Fibroblast of villous mesenchyme (primary cell): Measurements from ENCODE around the gene TMEM45A. TPM values are rescaled to one million over a fixed set of nuclear protein-coding genes. Genes with fewer than 3 reads are reported as not detected.
A peak's percentile ranks its signal among the peaks of the same experiment; 100 is the strongest.

ENCODE experiments used
- DNase-seq: peaks from one replicate; pipeline ENCODE4 v3.0.0-alpha.2; 2010; ENCODE audit warnings: low read depth
- H3K4me3 ChIP-seq: 2 replicates; pipeline ENCODE4 v1.5.1; 2011; ENCODE audit warnings: low read depth, mild to moderate bottlenecking, low read length
- CTCF ChIP-seq: IDR thresholded peaks from 2 replicates; pipeline ENCODE4 v1.5.1; 2012; ENCODE audit warnings: low read depth, mild to moderate bottlenecking, low read length; ENCODE audit not compliant: insufficient read depth
- total RNA-seq: library from RNA; depleted of rRNA; stranded (reverse); fragments of >200 nt; gene quantifications from 2 replicates; pipeline ENCODE4 v1.2.3, GENCODE V29; 2012

Gene TMEM45A
- total RNA-seq, 1 donor: 53.1 TPM

- no peak for DNase-seq
- no peak for TF ChIP-seq CTCF
- H3K4me3 ChIP-seq: no peak overlapping the region
Measured at GRCh38 chr3:100591411-100591810, 99.0 kb downstream of the TMEM45A start.

- no peak for DNase-seq
Measured at GRCh38 chr3:100600181-100601042, 108.0 kb downstream of the TMEM45A start.

GRCh38 chr3:100602506-100603444 is 110.4 kb downstream of the TMEM45A start:
- peak; percentile 29 for DNase-seq
- no peak for TF ChIP-seq CTCF
- no peak overlapping the region for H3K4me3 ChIP-seq

More at GRCh38 chr3:100600181-100601042, 108.0 kb downstream of the TMEM45A start:
- TF ChIP-seq CTCF: no peak
- no peak overlapping the region for H3K4me3 ChIP-seq

- peak; percentile 68 for TF ChIP-seq CTCF
- no peak overlapping the region for H3K4me3 ChIP-seq
- peak; percentile 42 for DNase-seq
Measured at GRCh38 chr3:100603469-100603868, 111.0 kb downstream of the TMEM45A start.

- H3K4me3 ChIP-seq: no peak overlapping the region
- no peak for DNase-seq
- no peak for TF ChIP-seq CTCF
Measured at GRCh38 chr3:100605358-100605757, 112.9 kb downstream of the TMEM45A start.

- no peak for DNase-seq
- no peak for TF ChIP-seq CTCF
- H3K4me3 ChIP-seq: no peak overlapping the region
Measured at GRCh38 chr3:100606894-100607512, 114.6 kb downstream of the TMEM45A start.
